HG03139 (cell line): ENCODE data around the gene PCYT1B.
"Not testable (repeated sequence)": the region's sequence is repeated elsewhere in the genome, so short reads cannot be mapped to it uniquely, and the experiment has no call there.

Experiments
- ATAC-seq: cut with Tn5 transposase; IDR thresholded peaks from one replicate; pipeline ENCODE4 v1.9.1; 2021; ENCODE audit not compliant: unreplicated experiment

The PCYT1B gene

DNA sequence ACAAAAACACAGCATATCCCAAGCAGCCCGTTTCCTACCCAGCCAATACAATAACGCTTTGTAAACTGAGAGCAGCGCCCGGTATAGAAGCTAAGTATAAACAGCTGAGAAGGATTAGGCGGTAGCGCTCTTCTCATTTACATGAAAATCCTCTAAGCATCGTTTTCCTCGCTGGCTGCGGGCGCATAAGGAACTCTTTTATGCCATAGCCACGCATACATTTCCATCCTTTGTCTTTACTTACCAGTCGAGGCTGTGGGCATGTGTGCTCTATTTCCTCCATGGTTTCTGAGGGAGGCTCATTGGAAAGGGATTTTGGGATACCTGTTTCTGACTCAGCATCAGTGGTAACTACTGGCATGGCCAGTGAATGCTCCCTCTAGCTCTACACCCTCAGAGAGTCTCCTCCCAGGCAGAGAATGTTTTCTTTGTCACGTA lies 383 bp downstream of the PCYT1B start:
- no peak for ATAC-seq

DNA sequence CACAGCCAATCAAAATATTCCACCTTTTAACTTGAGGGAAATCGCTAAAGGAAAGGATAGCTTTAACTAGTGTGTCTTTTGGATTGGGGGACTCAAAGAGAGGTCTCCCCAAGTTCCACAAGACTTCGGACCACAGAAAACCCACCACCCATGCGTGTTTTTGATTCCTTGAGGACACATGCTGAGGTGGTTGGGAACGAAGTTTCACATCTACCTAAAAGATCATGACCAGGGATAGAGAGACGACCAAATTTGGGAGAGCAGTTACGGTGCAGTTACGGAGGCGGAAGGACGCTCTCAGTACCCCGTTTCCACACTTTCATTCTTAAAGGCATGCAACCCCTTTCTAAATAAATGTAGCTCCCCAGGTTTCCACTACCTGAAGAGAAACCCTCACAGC lies 1.1 kb downstream of the PCYT1B start:
- no peak for ATAC-seq

DNA sequence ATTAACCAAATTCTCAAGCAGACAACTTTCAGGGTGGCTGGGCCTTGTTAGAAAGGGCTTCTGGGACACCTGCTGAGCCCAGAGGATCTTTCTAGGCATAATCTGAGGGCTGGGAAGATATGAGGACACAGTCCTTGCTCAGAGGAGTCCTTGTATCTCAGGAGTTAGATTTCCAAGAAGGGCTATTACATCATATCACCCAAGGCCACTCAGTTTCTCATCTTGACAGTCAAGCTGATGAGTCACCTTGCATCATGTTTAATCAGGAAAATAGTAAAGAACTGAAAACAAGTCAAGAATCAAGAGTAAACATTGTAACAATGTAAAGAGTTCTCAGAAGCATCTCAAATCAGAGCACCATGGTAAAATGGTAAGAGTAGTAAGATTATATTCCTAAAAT lies 4.0 kb downstream of the PCYT1B start:
- ATAC-seq, result no peak

DNA sequence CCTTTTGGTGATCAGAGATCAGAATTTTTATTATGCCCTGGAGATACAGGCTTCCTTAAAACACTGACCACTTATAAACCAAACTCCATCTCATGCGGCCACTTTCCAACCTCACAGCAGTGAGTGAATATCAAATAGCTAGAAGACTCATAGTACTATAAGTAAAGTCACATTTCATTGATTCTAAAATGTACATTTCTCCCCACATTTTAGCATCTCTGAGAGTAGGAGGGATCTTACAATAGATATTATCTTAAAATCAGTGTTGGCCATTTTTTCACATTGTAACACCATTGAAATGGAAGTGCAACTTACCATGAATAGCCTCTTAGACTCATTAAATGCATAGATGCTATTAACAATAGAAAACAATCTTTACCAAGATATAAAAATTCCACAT lies 17.4 kb downstream of the PCYT1B start:
- no peak for ATAC-seq

DNA sequence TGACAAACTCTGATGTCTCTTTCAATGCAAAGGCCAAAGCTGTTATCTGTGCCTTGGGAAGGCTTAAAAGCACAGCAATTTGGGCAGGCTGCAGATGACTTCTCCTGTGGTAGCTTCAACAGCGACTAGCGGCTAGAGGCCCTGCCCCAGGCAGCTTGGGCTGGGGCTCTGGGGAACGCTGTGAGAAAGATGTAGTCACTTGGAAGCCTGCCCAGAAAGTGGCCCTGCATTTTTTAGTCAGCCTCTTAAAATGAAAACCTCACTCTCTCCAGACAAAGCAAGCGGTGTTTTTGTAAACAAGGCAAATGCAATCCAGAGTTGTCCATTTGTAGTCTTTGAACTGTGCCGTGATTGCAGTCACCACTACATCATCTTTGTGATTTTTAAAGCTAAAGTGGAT lies 27.5 kb downstream of the PCYT1B start:
- ATAC-seq, result no peak

DNA sequence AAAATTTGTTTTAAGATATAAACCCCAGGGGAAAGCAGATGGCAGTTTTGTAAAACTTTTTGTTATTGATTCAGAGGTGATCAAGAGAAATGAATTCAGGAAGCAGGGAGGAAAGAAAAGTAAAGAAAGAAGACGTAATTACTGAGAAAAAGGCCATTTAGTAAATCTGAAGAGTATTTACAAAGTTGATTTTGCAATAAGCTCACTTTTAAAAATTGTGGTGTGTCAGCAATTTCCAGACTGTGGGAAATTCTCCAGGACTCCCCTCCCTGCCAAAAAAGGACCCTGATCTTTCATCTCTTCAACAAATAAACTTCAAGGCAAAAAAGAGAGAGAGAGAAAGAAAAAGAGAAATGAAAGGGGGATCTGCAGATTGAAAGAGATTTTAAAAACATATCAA lies 36.6 kb downstream of the PCYT1B start:
- ATAC-seq, result no peak

DNA sequence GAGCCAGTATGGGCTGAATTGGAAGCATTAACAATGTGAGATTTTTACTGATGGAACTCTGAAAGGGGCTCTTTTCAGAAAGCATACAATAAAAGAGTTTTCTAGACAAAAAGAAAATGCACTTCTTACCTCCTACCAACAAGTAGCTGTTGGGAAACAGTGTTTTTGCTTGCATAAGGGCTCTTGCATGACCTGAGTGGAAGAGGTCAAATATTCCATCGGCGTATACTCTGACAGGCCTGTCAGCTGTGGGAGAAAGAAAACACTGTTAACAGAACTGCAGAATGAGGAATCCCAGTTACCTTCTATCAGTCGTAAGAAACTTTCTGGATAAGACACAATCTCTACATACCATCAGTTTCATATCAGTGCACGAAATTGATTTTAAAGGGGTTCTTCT lies 39.5 kb downstream of the PCYT1B start:
- ATAC-seq, result no peak

DNA sequence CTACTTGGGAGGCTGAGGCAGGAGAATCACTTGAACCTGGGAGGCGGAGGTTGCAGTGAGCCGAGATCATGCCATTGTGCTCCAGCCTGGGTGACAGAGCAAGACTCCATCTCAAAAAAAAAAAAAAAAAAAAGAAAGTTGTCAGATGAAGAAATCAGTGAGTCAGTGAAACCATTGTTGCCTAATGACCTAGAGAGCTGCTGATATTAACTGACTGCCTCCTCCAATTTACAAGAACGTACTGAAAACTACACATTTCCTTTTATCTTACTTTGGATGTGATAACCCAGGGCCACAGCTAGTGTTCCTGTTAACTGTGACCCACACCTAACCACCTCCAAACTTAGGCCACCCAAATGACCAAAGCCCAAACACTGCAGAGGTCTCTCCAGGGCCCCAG lies 41.2 kb downstream of the PCYT1B start:
- ATAC-seq, result not testable (repeated sequence)

DNA sequence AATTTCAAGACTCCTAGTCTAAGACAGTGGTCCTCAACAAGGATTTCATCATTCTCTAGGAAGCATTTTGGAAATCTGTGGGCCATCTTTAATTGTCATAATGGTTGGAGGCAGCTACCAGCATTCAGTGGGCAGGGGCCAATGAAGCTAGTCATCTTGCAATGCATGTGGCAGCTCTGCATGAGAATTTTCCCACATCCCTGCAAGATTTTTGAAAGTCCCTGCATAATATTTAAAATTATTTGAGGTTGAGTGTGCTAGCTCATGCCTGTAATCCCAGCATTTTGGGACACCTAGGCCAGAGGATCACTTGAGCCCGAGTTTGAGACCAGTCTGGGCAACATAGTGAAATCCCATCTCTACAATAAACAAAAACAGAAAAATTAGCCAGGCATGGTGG lies 44.0 kb downstream of the PCYT1B start:
- no peak for ATAC-seq

DNA sequence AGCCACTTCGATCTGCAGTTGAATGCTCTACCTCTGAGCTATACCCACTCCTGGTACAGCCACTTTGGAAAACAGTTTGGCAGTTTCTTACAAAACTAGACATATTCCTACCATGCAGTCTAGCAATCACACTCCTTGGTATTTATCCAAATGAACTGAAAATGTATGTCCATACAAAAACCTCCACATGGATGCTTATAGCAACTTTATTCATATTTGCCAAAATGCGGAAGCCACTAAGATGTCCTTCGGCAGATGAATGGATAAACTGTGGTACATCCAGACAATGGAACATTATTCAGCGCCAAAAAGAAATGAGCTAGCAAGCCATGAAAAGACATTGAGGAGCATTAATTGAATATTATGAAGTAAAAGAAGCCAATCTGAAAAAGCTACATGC lies 45.3 kb downstream of the PCYT1B start:
- ATAC-seq, result no peak

DNA sequence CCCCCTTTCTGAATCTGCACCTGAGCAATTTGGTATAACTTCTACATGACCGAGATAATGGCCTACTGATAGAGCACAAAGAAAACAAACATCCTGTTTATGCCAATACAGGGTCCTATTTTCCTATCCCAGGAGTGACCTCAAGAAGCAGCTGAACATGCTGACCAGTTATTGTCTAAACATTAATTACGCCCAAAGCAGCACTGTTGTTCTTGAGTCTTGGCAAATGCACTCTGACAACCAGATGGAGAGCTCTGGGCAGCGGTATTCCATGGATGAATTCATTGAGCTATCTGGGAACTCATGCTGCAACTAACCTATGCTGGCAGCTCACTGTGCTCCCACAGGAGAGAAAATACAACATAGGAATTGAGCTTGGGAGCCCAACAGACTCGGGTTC lies 52.6 kb downstream of the PCYT1B start:
- no peak for ATAC-seq

DNA sequence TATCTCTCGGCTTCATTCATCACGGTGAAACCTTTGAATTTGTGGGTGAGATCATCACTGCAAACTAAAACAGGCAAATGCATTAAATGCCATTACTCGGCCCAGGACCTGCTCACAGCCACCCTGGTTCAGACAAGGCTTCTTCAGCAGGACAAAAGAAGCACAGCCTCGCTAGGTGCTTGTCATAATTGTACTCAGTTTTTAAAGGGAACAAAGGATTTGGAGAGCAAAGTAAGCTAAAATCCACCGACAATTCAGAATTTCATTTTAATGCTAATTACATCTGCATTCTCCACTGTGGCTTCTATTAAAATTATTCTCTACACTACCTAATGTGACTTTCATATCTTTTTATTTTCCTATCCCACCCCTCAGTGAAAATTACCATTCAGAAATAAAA lies 57.0 kb downstream of the PCYT1B start:
- no peak for ATAC-seq

DNA sequence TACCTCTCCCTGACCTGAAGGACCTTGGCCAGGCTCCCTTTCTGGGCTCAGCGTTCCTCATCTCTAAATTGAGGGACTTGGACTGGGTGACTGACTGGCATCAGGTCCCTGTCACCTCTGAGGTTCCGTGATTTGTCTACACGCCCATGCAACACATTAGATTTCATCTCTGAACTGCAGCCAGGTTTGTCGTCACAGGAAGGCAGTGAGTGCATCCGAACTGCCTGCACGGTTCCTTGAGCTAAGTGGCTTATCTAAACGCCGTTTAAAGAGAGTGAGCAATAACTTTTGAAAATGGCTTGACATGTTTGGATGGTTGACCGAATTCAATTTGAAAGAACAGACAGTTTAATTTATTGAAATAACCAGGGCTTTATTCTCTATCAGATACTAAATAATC lies 70.1 kb downstream of the PCYT1B start:
- no peak for ATAC-seq

DNA sequence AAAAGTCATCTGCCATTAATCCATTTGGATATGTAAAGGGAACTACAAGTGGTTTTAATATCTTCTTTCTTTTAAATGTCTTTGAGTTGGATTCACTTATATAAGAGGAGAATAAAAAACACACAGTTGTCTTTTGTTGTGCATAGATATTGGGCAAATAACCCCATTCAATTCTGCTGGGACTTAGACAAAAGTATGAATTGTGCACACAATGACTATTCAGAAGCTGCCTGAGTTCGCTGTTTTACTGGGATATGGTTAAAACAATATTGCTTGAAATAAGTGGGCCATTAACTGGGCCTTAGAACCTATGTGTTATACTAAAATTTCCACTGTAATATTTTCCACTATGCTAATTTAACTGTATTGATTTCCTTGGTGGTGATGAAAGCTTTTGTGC lies 71.7 kb downstream of the PCYT1B start:
- no peak for ATAC-seq

DNA sequence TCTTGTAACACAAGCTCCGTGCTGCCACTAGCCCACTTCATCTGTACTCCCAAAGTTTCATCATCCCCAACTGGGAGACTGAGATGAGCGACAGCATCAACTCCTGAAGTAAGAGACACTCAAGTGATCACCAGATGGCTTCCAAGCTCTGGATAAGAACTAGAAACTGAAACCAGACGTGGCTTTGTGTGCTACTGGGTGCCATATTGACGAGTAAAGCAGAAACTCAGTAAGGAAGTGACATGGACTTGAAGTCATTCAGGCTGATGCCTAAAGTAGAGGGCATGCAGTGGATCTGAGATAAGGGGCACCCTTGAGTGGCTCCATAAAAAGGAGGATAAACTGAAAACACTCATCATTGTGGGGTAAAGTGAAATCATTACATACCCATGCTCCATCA lies 72.4 kb downstream of the PCYT1B start:
- no peak for ATAC-seq

DNA sequence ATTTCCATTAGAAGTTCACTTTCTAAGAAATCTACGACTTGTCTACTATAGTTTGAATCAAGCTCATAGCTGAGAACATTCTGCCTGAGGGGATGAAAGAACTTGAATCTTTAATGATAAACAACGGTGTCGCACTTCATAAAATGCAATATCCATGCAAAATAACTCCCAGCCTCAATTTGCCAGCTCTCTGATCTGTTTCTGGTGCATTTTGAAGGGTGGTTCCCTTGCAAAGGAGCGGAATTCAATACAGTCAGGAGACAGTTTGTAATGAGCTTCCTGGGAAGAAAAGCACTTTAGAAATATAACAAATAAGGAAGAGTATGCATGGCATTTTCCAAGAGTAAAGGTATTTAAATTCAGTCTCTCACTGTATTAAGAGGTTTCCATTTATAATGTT lies 80.0 kb downstream of the PCYT1B start:
- no peak for ATAC-seq

DNA sequence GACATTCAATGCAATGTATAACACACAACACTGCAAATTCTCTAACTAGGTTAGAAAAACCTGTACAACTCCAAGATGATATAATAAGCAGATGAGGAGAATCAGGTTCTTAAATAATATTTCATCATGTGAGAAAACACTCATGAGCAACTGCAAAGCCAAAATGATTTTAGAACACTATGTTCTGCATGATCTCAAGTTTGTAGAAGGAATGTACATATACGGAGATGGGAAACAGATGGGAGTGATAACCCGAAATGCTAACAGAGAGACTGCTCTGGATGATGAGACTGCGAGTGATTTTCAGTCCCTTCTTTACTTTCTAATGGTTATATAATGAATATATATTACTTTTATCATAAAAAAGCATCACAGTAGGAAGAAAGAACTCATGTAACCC lies 80.9 kb downstream of the PCYT1B start:
- ATAC-seq, result no peak

DNA sequence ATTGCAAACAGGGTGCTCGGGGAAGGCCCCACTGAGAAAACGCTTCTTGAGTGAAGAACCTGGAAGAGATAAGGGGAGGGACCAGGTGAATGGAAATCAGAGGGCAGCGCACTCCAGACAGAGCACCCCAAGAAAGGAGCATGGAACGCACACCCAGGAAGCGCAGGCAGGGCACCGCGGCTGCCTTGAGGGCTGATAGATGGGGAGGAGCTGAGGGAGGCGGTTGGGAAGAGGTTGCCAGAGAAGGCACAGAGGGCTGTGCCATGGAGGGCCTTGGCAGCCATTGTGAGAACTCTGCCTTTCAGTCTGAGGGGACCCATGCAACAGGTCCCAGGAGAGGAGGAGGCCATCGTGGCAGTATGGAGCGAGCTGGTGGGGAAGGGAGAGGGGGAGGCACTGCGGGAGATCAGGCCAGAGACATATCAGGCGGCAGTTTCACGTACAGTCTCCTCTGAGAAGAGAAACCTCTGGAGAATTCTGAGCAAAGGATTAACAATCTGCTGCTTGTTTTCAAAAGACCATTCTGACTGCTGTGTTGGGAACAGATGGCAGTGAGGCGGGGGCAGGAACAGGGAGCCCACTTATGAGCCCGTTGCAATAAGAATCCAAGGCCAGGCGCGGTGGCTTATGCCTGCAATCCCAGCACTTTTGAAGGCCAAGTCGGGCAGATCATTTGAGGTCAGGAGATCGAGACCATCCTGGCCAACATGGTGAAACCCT lies 83.7 kb downstream of the PCYT1B start:
- no peak for ATAC-seq

DNA sequence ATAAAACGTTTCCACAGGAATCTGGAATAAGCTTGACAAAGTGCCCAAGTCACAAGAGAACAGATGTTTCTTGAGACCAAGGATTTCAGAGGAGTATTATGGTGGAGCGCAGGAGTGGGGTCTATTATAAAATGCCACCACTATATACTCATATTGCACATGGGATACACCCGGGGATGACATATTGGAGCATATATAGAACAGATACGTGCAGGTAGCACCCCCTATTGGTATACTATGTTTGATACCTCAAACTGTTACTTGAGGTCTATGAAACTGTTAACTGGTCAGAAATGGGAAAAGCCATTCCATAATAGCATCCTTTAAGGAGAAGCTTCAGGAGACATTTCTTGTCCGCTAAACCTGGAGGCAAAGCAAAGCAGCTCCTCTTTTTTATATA lies 86.0 kb downstream of the PCYT1B start:
- ATAC-seq, result no peak

DNA sequence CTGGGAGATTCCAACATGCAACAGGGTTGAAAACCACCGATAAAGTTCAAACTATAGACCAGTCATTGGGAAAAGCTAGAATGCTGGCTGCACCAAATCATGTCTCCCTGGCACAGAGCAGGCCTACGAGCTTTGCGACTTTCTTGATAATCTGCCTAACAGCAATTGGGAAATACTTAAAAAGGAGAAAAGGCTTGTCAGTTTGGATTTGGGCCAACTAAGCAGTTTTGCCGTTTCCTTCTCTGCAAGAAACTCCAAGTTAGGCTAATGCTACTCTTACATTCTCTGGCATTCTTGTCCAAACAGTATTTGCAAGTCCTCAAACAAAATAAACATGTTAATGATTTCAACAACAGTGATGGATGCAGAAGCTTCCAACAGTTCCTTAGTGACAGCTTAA lies 94.1 kb downstream of the PCYT1B start:
- no peak for ATAC-seq

DNA sequence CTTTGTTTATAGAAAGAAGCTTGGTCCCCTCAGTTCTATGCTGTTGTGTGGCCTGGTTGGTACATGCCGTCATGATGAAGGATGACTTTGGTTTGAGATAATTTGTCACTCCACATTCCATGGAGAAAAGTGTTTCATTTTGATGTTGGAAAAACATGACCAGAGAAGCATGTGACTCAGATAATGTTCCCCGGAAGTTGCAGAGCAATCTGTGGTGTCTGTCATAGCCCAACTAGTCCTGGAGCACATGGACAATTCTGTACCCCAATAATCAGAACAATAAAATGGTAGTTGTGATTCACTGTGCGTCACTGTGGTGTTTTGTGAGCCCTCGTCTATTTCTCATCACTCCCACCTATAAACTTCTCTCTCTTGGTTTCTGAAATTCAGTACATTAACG lies 97.0 kb downstream of the PCYT1B start:
- ATAC-seq, result no peak

DNA sequence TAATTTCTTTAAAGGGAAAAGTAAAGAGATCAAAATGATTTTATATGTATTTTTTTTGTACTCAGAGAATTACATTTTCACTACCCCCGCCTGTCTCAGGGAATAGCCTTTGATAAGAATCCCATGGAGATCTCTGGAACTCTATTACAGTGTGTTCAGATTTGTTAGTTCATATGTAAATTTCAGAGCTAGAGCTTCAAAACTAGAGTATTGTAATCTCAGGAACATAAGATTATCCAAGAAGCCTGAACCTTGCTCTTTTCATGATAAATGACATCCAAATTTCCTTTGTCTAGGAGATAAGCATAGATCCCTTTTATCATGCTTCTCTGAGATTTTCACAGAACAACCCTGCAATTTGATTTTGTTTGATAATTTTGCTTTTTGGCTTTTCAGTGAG lies 99.2 kb downstream of the PCYT1B start:
- no peak for ATAC-seq

DNA sequence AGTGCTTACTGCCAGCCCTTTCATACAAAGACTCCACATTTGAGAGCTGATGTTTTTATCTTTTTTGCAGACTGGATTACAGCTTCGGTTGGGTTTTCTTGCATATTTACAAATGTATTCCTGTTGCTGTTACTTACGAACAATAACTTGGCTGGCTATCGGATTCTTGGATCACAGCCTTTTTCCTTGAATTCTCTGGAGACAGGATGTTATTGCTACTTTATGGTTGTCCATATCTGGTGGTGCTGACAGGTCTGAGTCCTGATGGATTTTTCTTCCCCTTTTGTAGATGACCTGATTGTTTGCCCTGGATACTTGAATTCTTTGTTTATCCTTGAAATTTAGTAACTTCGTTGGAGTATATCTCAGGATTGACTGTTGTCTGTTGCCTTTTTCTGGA lies 104.4 kb downstream of the PCYT1B start:
- no peak for ATAC-seq

DNA sequence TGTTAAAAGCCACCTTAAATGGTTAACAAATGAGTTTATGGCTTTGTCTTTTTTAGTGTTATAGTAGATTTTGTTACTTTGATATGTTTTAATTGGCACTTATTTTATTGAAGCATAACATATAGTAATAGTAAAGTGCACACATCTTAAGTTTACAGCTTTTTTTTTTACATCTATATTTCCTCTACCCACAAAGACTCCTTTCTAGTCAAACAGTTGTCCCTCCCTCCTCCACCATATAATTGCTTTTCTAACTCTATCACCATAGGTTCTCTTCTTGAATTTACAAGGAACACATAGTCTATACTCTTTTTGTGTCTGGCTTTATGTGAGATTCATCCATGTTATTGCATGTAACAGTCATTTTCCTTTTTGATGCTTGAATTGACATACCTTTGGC lies 110.6 kb downstream of the PCYT1B start:
- no peak for ATAC-seq
